GM19238 (cell line): Measurements from ENCODE around the gene SHB.
"Not testable (repeated sequence)": the region's sequence is repeated elsewhere in the genome, so short reads cannot be mapped to it uniquely, and the experiment has no call there.

Experiments
- DNase-seq: peaks from one replicate; pipeline ENCODE4 v3.0.0; 2011; ENCODE audit warnings: low spot score; ENCODE audit not compliant: insufficient read length

The SHB gene

DNA sequence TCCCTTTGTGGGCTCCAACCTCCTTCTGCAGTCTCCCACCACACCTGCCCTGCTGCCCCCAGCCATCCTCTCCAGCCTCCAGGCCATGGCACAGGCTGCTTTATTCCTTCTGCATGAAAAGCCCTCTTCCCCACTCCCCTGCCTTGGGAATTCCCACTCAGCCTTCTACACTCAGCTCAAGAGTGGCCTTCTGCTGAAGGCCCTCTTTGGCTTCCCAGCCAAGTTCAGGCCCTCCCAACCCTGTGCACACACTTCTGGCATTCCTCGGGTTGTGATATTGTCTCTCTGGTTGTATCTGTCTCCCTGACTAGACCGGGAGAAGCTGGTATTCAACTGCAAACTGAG is 5.7 kb downstream of the SHB start:
- no peak for DNase-seq

DNA sequence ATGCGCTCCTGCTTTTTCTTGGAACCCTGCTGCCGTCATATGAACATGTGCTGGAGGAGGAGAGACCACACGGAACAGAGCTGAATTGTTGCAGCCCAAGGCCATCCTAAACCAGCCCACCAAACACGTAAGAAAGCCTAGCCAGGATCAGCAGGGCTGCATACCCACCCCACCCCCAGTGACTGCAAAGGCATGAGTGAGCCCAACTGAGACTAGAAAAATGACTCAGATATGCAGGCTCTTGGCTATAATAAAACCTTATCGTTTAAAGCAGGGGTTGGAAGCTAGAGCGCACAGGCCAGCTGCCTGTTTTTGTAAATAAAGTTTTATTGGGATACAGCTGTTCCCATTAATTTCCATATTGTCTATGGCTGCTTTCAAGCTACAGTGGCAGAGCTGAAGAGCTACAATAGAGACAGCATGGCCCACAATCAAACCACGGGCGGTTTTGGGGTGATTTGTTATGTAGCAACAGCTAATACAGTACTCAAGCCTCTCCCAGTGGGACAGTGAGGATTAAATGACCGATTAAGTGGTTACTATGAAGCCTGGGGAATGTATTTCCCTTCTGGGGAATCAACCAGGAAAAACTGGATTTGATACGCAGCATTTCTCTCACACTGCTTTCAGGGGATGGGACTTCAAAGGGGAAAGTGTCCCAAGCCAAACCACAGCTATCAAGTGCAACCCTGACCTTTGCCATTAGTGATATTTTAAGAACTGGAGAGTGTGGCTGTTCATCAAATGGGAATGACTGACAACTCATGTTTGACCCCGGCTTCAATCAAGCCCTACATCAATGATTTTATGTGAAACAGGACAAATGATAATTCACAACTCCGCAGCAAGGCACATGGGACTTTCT is 6.3 kb downstream of the SHB start:
- DNase-seq: no peak

DNA sequence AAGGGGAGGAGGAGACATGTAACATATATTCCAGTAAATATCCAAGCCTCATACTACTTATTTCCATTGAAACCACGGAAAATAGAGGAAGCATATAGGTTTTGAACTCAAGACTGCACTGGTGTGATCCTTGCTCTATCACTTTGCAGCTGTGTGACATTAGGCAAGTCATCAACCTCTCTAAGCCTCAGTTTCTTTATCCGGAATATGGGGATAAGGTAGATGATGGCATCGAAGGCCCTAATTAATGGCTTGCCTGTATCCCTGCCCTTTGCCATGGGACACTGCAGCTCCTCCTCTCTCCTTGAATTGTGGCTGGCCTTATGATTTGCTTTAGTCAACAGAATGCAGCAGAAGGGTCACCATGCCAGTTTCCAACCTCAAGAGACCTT is 6.9 kb downstream of the SHB start:
- DNase-seq: no peak

DNA sequence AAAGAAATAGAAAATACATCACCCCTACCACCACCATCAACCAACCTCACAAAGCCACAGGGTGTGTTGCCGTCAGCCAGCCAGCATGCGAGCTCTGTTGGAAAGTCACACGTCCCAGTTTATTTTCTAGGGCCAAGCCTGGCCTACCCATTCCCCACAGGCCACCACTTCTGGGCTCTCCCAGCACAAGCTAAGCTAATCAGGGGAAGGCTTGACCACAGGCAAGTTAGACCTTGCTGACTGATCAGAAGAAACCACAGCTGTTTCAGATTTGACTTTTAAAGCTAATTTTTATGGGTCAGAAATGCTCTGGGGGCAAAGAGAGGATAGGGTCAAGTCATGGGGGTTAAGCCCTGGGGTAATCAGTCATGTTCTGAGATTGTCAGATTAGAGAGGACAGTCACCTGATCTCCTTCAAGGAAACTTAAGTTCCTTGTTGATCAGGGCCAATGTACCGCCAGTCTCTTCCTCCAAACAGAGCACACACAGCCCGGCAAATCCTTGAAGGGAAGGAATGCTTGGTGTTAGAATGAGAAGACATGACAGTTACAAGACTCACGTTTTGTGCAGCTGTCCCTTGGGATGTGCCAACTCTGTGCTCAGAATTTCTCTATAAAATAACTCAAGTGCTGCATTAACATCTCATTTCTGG is 7.6 kb downstream of the SHB start:
- DNase-seq: no peak

DNA sequence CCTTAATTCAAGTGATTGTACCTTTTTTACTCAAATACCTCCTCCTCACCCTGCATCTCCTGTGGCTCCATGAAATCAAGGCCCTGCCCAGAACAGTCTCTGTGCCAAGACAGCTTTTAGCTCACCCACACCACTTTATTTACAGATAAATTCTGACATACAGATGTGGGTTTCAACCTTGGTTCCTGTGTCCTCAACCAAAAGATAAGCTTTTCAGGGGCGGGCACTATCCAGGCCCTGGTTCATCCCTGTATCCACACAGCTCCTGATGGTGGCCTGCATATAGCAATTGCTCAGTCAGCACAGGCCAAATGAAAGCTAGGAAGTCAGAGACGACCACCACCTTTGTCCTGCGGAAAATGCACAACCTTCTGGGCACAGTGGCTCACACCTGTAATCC is 8.3 kb downstream of the SHB start:
- no peak for DNase-seq

DNA sequence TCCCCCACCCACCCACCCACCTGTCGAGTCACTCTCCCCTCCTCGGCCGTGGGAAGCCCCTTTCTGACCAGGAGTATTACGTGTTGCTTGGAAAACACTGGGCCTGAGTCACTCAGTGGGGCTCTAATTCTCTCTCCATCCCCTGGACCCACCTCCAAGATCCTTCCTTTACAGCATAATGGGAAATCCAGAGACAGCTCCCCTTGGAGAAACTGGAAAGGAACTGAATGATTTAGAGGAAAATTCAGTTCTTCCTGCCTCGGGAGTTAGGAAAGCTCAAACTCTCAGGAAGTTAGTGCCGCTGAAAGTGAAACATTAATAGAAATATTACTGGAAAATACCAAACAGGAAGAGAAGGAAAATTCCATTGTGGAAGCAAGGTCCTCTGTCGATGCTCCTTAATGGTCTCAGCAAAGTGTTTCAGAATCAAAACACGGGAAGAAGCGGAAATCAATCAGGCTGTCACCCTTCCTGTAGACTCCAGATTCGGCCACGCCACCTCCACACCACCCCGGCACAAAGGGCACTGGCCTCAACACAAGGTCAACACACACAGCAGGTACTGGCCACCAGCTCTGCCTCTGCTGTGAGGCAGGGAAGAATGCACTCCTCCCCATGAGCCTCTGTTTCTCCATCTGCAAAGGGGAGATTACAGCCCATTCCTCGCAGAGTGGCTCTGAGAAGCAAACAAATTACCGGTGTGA is 9.6 kb downstream of the SHB start:
- DNase-seq: no peak

DNA sequence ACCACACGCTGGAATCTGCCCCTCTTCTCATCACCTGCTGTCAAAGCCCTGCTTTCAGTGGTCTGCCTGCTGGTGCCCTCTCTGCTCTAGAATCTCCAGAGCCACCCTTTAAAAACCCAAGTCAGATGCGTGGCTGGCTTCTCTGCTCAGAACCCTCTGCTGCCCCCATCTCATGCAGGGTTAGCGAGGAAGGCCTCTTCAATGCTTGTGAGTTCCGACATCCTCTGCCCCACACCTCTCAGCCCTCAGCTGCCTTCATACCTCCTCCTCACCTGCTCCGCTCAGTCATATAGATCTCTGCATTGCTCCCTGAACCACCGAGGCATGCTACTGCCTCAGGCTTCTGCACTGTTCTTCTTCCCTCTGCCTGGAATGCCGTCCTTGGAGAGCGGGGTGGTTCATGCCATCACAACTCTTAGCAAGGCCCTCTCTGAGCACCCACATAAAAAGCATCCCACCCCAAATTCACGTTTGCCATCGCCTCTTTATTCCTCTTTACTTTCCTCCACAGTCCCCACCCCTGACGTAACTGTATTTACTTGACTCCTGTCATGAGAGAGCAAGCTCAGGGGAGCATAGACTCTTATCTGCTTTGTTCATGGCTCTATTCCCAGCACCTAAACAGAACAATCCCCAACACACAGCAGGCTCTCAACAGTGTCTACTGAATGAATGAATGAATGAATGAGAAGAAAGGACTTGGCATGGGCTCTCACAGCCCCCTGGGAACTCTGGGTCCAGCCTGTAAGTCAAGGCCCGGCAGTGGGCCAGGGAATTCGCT is 10.4 kb downstream of the SHB start:
- DNase-seq: no peak

DNA sequence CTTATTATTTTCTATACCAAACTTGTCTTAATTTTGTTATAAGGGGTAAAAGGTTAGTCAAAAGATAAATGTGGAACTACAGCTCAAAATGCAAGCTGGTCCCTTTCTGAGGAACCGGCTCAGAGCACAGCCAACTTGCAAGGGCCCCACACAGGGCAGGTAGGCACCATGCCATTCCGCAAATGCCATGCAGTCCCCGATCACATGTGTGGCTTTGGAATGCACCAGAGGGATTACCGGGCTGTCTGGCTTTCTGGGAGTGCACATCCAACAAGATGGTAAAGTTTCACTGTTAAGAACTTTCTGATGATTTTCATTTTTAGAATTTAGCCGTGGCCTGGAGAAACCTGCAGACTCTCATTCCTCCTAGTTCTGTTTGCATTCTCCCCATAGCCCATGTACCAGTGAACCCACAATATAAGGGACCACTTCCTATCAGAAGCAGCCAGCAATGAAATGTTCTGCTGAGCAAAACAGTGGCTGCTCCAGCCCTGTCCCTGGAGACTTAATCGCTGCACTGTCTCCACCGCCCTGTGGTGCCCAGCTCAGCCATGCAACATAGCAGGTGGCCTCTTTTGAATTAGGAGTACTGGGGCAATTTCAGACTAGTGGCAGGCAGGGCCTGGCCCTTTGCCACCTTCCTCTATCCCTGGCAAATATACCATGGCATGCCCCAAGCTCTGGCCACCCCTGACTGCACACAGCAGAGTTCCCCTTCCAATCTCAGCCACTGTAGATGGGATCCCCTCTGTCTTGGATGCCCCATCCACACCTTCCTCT is 11.4 kb downstream of the SHB start:
- no peak for DNase-seq

DNA sequence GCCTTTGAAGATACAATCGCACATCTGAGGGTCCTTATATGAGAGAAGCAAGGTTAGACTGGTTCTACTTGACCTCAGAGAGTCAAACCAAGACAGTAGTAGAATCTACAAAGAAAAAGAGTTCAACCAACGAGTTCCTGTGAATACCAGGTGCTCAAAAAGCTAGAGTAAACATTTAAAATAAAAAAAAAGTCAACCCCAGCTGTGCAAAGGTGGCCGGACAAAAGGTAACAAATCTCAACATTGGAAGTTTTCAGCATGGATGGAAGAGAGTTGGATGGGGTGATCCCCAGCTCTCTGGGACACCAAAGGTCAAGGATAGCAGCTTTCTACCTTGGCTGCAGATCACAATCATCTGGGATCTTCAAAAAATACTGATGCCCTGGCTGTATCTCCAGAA is 14.4 kb downstream of the SHB start:
- no peak for DNase-seq

DNA sequence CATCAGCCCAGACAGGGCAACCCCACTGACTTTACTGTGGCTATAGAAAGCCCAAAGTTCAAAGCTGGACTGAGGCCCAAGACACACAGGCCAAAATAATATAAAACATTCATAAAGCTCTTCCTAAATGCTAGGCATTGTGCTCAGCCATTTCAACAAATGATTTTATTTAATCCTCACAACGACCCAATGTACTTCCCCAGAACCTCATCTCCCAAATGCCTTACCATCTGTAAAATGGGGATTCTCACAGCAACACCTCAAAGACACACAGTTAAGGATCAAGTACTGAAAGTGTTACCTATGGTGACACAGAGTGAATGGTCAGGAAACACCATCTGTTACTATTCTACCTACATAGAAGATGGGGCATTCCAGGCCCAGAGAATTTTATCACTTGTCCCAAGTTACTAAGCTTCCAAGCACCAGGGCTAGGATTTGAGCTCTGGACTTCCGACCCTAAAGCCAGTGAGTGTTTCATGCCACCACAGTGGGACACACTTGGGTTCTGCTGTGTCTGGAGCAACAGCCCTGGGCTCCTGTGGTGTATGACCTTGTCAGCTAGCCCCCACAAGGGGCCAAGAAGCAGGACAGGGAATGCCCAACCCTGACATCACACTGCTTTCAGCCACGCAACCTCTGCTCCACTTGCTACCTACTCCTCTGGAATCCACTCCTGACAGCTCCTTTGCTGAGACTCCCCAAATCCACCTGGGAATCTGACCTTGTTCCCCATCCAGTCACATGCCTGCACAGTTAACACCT is 15.1 kb downstream of the SHB start:
- DNase-seq: no peak

DNA sequence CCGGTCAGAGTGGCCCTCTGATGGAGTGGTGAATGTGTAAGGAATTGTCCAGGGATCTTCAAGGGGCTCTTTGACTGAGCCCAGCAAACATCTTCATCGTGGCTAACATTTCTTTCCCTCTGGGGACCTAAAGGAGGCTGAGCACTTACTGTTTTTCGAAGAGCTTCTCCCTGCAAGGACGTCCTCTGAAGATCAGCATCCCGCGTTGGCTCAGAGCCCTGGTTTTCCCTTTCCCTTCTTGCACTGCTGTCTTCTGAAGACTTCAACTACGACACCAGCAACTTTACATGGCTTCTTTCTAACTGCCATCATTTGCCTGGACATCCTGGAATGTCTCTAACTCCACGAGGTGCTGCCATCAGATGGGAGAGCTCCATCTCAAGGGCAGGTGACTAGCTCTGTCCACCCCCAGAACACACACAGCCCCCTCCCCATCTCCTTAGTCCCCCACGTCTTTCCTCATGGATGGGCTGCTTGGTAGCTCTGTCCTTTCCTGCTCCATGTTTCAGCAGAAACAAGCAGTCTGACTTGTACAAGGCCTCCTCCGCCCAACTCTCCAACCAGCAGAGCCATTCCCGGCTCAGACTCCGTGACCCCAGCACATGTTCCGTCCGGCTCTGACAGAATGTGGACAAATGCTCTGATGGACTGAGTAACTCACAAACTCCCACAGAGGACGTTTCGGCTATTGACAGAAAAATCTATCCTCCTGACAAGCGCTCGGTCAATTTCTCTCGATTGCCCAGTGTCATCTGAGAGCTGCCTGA is 17.1 kb downstream of the SHB start:
- no peak for DNase-seq

DNA sequence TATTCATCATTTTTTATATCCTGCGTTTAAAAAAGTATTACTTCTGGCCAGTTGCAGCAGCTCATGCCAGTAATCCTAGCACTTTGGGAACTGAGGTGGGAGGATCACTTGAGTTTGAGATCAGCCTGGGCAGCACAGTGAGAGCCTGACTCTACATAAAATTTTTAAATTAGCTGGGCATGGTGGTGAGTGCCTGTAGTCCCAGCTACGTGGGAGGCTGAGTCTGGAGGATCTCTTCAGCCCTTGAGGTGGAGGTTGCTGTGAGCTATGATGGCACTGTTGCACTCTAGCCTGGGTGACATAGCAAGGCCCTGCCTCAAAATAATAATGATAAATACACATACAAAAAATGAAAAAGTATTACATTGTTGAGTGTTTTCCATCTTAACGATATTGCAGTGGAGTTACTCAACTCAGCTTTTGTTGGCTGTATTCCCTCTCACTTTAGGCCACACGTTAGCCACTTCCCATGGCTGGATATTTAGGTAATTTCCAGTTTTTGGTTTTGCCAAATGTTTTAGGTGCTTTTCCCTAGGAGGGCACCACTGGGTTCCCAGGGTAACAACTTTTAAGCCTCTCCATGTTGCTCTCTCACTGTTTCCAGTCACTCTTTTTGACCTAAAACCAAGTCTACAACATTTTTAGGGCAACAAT is 20.6 kb downstream of the SHB start:
- no peak for DNase-seq

DNA sequence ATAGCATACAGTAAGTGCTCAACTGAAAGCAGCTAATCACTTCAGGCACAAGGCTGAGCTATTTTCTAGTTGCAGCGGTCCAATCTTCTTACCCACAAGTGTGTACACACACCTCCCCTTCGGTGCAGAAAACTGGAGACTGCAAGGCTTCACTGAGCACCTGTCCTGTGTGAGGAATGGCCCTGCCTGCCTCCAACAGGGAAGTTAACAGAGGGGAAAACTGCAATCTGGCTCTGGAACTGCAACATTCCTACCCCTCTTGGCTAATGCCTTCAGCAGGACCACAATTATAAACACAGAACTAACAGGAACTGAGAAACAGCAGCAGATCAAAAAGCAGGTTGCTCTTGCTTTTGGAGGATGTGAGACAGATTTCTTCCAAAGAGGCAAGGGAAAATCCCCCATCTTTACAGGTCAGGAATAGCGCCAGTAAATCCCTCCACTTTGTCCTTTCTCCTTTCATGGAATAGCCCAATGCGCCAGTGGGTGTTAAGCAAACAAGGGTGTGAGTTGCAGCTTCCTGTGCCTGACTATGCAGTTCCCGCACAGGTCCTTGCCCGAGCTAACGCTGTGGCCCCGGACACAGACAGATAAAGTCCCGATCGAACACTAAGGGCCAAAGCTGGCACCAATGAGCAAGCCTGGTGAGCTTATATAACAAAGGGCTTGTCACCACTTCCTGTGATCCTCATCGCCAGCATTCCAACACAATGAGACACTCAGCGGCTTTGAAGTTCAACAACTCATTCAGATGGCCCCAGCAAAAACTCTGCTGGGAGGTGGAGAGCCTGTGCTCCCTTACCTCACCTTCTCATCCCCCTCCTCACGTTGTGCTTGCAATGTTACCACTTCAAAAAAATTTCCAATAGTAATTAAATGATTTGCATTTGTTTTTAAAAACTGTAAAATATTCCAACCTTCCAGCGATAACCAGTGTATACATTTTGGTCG is 21.5 kb downstream of the SHB start:
- DNase-seq: peak; percentile 32

DNA sequence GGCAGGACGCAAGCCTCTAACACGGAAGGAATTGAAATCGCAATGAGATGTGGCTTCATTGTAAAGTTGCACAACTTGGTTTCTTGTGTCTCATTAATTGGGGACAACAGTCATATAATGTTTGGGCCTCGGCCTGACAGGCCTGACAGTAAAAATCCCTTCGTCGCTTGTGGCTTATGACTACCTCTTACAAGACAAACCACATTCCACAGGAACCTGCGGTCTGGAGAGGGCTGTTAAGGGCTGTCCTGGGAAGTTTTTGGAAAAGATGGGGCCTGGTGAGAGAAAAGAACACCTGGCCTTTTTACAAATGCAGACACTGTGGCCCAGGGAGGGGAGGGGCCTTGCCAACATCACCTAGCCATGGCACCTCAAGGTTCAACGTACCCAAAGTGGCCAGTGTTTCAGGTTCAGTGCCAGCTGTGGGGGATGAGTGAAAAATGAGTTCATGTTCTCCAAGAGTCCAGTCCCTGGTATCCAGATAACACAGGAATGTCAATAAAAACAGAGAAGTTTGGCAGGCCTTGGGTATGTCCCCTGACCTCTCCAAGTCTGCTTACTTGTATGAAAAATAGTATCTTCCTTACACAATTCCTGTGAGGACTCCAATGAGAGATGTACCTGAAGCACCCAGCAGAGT is 22.2 kb downstream of the SHB start:
- no peak for DNase-seq

DNA sequence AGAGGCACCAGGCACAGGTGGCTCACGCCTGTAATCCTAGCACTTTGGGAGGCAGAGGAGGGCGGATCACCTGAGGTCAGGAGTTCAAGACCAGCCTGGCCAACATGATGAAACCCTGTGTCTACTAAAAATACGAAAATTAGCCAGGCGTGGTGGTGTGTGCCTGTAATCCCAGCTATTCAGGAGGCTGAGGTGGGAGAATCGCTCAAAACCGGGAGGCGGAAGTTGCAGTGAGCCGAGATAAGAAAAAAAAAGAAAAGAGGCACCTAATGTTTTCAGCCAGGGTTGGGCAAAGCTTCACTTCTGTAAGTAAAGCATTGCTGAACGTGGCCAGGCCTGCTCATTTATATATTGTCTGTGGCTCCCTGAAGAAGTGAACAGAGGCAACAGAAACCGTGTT is 23.1 kb downstream of the SHB start:
- not testable (repeated sequence) for DNase-seq

DNA sequence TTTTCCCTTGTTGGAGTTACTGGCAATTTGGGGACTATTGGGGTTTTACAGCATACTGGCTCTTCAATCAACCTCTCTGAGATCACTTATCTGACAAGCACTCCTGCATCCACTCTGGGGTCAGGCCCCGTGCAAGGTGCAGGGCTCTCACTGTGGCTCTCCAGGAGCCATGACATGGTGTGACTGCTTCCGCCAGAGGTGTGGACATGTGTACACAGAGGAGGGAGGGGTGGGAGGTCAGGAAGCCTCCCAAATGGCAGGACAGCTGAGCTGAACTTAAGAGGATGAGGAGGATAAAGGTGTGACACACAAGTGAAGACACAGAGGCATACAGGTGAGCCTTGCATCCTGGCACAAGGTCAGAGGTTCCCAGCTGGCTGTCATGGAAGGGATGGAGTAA is 24.3 kb downstream of the SHB start:
- DNase-seq: no peak

DNA sequence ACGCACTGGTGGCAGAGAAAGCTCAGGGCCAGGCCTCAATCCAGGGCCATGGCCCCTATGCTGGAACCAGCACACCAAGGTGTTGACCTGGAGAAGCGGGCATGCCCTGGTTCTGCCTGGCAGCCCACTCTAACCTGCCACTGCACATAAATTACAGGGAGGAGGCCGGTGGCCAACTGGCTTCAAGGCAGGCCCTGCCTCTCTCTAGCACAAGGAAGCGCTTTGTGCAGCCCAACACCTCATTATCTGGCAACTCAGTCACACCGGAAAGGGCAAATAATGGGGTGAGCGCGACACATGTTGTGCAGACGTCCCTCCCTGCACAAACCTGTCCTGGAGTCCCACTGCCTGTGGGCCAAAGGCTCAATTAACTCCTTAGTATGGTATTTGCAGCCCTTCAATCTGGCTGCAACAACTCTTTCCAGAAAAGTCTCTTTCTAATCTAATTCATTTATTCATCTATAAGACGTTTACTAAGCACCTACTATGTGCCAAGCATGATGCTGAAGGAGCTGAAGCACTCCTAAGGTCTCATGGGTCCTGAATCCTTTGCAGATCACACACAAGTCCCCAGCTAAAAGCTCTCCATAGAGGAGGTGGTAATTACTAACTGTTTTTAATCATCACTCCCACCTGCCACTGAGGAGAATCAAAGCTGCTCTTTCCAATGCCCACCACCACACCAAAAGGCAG is 24.9 kb downstream of the SHB start:
- DNase-seq: no peak
